GM12801 (cell line): ENCODE measurements around the gene DDX23.

Experiments
- TF ChIP-seq, protein P1 (sequence below): IDR thresholded peaks from one replicate; pipeline ENCODE4 v1.5.1; 2011; ENCODE audit warnings: control low read depth; ENCODE audit not compliant: insufficient read length; ENCODE audit errors: extremely low read depth

DDX23 gene

DNA sequence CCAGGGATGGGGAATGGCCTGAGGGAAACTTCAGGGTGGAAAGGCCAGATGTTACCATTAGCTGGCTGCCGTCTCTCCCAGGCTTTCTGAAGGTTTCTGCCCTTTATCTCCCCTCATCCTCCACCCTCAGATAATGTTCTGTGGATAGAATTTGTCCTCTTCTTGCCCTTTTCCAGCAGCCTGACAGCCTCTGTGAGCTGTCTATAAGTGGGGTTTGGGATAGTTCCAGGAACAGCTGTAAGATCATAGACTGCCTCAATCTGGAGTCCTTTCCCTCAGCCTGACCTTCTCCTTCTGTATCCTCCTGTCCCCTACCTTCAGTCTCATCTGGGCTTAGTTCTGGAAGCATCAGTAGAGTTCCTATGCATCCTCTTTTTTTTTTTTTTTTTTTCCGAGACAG is 16.5 kb upstream of the DDX23 start:
- TF ChIP-seq, protein P1, sequence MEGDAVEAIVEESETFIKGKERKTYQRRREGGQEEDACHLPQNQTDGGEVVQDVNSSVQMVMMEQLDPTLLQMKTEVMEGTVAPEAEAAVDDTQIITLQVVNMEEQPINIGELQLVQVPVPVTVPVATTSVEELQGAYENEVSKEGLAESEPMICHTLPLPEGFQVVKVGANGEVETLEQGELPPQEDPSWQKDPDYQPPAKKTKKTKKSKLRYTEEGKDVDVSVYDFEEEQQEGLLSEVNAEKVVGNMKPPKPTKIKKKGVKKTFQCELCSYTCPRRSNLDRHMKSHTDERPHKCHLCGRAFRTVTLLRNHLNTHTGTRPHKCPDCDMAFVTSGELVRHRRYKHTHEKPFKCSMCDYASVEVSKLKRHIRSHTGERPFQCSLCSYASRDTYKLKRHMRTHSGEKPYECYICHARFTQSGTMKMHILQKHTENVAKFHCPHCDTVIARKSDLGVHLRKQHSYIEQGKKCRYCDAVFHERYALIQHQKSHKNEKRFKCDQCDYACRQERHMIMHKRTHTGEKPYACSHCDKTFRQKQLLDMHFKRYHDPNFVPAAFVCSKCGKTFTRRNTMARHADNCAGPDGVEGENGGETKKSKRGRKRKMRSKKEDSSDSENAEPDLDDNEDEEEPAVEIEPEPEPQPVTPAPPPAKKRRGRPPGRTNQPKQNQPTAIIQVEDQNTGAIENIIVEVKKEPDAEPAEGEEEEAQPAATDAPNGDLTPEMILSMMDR: no peak

DNA sequence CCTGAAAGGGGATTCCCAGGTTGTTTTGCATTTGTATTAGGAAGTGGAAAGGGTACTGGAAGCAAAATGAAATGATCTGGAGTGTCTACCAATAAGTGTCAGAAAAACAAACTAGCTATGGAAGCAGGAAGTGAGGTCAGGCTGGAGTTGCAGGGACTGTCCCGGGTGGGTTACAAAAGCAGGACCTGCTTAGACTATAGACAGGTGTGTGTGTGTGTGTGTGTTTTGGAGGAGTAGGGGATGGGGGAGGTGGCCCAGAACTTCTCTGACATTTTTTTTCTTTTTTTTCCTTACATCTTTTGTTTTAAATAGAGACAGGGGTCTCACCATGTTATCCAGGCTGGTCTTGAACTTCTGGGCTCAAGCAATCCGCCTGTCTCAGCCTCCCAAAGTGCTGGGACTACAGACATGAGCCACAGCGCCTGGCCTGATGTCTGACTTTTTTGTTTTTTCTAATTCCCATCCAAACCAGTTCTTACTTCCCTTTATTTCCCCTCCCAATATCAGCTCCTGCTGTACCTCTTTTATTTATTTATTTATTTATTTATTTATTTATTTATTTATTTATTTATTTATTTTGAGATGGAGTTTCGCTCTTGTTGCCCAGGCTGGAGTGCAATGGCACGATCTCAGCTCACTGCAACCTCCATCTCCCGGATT is 14.2 kb upstream of the DDX23 start:
- TF ChIP-seq, protein P1: no peak

DNA sequence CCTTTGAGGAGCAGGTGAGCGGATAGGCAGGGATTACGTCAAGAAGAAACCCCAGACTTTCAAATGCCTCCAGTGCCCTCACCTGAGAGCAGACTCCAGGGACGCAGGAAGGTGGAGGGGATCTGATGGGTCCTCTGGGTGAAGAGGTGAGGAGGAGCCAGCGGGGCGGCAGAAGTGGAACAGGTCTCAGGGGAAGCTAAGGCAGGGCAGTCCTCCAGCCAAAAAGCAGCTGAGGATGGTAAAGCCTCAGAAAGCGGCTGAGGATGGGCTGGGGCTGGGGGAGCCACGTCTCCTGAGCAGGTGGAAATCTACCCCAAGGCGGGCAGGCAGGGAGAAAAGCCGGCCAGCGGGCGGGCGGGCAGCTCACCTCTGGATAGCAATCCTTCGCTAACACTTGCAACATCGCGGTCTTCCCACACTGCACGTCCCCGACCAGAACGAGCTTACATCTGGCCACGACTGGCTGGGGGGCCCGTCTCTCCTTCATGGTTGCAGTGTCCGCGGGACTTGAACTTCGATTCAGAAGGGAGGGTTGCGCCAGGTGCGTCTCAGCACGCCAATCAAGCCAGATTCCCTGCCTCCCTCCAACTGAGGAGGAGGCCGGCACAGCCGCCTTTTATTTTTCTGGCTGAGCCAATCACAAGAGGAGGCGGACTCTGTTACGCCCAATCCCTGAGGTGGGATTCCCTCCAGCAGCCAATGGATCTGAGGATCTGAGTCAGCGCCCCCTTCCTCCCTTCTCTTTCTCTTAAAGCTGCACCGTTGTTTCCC is 13.5 kb upstream of the DDX23 start, which contains the start of gene RND1:
Gene RND1, minus strand, starts transcription at position 590 of the 771 bp plus-strand sequence. Its CDS starts 103 bp downstream, at position 487.
- TF ChIP-seq, protein P1: no peak

DNA sequence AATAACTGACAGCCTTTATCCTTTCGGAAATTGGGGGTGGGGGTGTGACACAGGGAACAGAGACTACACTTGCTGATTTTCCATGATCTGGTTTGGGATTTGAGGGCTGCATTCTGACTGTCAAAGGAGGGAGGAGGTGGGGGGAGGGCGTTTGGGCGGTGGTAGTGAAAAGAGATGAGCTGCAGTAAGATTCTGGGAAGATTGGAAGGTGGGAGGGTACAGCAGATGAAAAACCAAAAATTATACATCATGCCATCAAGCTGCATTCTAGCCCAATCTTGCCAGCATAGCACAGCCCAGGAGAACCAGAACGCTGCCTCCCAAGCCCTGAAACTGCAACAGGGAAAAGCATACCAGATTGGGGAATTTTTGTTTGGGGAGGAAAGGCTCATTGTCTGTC is 11.3 kb upstream of the DDX23 start:
- TF ChIP-seq, protein P1: no peak

DNA sequence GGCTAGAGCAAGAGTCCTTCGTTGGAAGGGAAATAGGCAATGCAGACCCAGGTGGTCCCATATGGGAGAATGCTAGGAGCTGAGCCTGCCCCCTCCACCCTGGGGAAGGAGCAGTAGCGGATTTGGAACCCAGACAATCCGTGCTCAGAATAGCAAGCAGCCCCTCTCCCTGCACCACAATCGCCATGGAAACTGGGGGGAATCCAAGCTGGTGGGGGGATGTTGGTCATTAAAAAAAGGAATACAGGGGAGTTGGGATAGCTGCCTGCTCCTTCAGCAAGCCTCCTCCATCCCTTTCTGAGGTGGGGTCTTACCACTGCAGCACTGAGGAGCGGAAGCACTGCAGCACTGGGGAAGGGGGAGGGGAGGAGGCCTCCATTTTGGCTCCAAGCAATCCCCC is 10.8 kb upstream of the DDX23 start:
- TF ChIP-seq, protein P1: no peak

DNA sequence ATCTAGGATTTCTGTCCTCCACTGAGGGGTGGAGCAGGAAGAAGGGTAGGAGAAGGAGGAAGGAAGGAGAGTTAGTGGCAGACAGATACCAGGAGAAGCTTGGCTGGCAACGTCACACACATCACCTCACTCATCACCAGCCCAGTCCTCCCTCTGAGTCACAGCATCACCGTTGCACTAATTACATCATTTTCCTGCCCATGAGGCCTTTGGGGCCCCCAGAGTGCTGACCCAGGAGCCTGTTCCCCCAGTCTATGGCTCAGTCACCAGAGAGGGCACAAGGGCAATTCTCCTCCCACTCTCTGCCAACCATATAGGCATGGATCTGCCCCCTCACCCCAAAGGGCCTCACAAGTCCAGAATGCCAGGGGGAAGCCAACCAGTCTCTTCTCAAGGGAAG is 9.1 kb upstream of the DDX23 start:
- TF ChIP-seq, protein P1: no peak

DNA sequence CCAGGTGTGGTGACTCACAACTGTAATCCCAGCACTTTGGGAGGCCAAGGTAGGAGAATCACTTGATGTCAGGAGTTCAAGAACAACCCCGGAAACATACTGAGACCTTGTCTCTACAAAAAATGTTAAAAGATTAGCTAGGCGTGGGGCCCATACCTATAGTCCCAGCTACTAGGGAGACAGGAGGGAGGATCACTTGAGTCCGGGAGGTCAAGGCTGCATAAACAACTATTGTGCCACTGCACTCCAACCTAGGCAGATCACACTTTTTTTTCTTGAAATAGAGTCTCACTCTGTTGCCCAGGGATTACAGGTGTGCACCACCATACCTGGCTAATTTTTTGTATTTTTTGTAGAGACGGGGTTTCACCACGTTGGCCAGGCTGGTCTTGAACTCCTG is 7.6 kb upstream of the DDX23 start:
- TF ChIP-seq, protein P1: no peak
